Peyer's patch (tissue), 4 donors: ENCODE data around the gene BPIFB1.

Source experiments
- POLR2A ChIP-seq, 2 donors: fragments of 450-650 bp; IDR thresholded peaks; one replicate each; pipeline ENCODE4 v1.5.1; 2017; ENCODE audit warnings: antibody characterized with exemption in 2 of 2, mild to moderate bottlenecking in 2 of 2, moderate library complexity in 2 of 2
- TF ChIP-seq, protein P1 (sequence below), 6 experiments: fragments of 450-650 bp in 4 of 6; fragments of 200-600 bp in 2 of 6; sonication (generic) in 1 of 6; IDR thresholded peaks; one replicate each; pipeline ENCODE4 v1.5.1; 2017 to 2019; ENCODE audit warnings: antibody characterized with exemption in 6 of 6, mild to moderate bottlenecking in 3 of 6, moderate library complexity in 1 of 6

DNA sequence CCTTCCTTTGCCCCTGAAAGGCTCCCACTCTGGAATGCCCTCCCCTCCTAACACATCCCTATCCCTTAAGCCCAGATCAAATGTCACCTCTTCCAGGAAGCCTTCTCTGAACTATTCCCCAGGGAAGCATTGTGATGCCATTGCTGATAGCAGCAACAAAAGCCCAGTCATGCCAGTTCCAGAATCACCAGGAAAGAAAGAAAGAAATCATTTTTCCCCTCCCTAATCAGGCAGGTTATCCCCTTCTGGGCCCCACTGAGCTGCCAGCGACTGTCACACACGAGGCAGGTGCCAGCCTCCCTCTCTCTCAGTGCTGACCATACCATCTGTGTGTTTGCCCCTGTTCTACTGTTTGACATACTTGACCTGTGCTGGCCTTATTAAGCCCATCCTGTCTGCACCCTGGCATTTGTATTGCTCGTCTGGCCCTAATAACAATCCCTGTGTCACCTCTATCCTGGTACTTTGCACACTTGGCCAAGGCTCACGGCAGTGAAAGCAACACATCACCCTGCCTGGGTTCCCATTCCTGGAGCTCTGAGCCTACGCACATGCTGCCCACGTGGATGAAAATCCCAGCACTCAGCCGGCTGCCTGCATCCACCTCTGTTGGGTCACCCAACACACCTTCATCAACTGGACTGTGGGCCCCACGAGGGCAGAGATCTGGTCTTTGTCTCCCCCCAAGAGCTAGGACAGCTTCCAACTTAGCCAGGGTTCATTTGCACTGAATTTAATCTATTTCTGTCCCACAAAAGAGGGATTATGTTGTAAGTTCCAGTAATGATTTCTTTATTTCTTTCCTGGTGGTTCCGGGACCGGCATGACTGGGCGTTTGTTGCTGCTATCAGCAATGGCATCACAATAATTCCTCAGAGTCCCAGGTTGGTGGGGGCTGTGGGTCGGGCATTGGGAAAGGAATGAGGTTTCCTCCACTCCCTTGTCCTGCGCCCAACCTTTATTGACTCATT, 5.3 kb upstream of the BPIFB1 start:
- TF ChIP-seq, protein P1, sequence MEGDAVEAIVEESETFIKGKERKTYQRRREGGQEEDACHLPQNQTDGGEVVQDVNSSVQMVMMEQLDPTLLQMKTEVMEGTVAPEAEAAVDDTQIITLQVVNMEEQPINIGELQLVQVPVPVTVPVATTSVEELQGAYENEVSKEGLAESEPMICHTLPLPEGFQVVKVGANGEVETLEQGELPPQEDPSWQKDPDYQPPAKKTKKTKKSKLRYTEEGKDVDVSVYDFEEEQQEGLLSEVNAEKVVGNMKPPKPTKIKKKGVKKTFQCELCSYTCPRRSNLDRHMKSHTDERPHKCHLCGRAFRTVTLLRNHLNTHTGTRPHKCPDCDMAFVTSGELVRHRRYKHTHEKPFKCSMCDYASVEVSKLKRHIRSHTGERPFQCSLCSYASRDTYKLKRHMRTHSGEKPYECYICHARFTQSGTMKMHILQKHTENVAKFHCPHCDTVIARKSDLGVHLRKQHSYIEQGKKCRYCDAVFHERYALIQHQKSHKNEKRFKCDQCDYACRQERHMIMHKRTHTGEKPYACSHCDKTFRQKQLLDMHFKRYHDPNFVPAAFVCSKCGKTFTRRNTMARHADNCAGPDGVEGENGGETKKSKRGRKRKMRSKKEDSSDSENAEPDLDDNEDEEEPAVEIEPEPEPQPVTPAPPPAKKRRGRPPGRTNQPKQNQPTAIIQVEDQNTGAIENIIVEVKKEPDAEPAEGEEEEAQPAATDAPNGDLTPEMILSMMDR (IDR thresholded peaks at IDR 0.05): no peak
- no peak for TF ChIP-seq POLR2A (IDR thresholded peaks at IDR 0.05)
